GM12878 (cell line): ENCODE results near the gene TACR1. TPM values are rescaled to one million over a fixed set of nuclear protein-coding genes. Genes with fewer than 3 reads are reported as not detected.

Experiments
- ATAC-seq: fragments of 200-7000 bp; cut with Tn5 transposase; 3 replicates; pipeline ENCODE4 v1.9.1; 2020; ENCODE audit warnings: mild to moderate bottlenecking, moderate library complexity
- BruUV-seq: library from RNA; stranded (reverse); fragments of 400-500 nt; replicated peaks from 2 replicates; lab custom pipeline; 2021; lab: Mats Ljungman, UMichigan
- CTCF ChIA-PET: fragments of 300-600 bp; sonication (Branson Sonifier 250); formaldehyde crosslinking; extraction: SDS; loops from one replicate; lab custom pipeline; 2021; ENCODE audit warnings: inconsistent platforms; lab: Yijun Ruan, JAX
- POLR2A ChIA-PET: fragments of 350-600 bp; formaldehyde crosslinking; extraction: SDS; loops from one replicate; lab custom pipeline; 2021; ENCODE audit warnings: inconsistent platforms; lab: Charles Lee
- RAD21 ChIA-PET: fragments of 300-600 bp; sonication (Branson Sonifier 250); formaldehyde crosslinking; loops from one replicate; lab custom pipeline; 2023; ENCODE audit warnings: antibody characterized with exemption; ENCODE audit not compliant: unreplicated experiment; lab: Charles Lee
- SMC1A ChIA-PET: fragments of 300-600 bp; sonication (Branson Sonifier 250); formaldehyde crosslinking; loops from one replicate; lab custom pipeline; 2023; ENCODE audit not compliant: unreplicated experiment, uncharacterized antibody; lab: Charles Lee
- DNase-seq: peaks from one replicate; pipeline ENCODE4 v3.0.0-alpha.2; 2011; ENCODE audit warnings: low read depth, low spot score
- FAIRE-seq: peaks from 3 replicates; lab custom pipeline; 2011; peaks lifted over from hg19 to GRCh38; lab: Jason Lieb, UNC
- H2AFZ ChIP-seq: 2 replicates; pipeline ENCODE4 v1.6.0; 2011; ENCODE audit warnings: low read depth, low read length, control low read depth; ENCODE audit not compliant: control insufficient read depth
- H3K27ac ChIP-seq: 2 replicates; pipeline ENCODE4 v1.5.1; 2011; ENCODE audit warnings: control low read depth; ENCODE audit not compliant: control insufficient read depth, insufficient read depth
- H3K27me3 ChIP-seq, 2 experiments: replicated peaks in 1 of 2; 2 replicates each; pipeline versions ENCODE4 v1.6.0 to v1.6.1; 2011; ENCODE audit warnings: low read length in 1 of 2; ENCODE audit not compliant: control insufficient read depth in 2 of 2, insufficient read depth in 2 of 2
- H3K36me3 ChIP-seq, 2 experiments: 2 replicates each; pipeline ENCODE4 v1.5.1; 2011; ENCODE audit warnings: low read length in 1 of 2; ENCODE audit not compliant: control insufficient read depth in 2 of 2, insufficient read depth in 2 of 2
- H3K4me1 ChIP-seq: 2 replicates; pipeline ENCODE4 v1.6.1; 2011; ENCODE audit warnings: mild to moderate bottlenecking, low read length, moderate library complexity, mixed read lengths; ENCODE audit not compliant: control insufficient read depth, insufficient read depth
- H3K4me2 ChIP-seq: 2 replicates; pipeline ENCODE4 v1.6.0; 2011; ENCODE audit warnings: control low read depth; ENCODE audit not compliant: control insufficient read depth, insufficient read depth
- H3K4me3 ChIP-seq: fragments of 200-600 bp; sonication (generic); 2 replicates; pipeline ENCODE4 v1.5.1; 2016
- H3K79me2 ChIP-seq: 2 replicates; pipeline ENCODE4 v1.6.0; 2011; ENCODE audit warnings: low read length; ENCODE audit not compliant: control insufficient read depth, insufficient read depth
- H3K9ac ChIP-seq: 2 replicates; pipeline ENCODE4 v1.8.0; 2011; ENCODE audit warnings: low read length, control low read depth, mixed read lengths; ENCODE audit not compliant: control insufficient read depth, insufficient read depth
- H3K9me3 ChIP-seq: replicated peaks from 3 replicates; pipeline ENCODE4 v1.5.1; 2011; ENCODE audit warnings: mild to moderate bottlenecking, low read length; ENCODE audit not compliant: control insufficient read depth, insufficient read depth
- H4K20me1 ChIP-seq: 2 replicates; pipeline ENCODE4 v1.6.0; 2011; ENCODE audit not compliant: control insufficient read depth, insufficient read depth
- BHLHE40 ChIP-seq, 2 experiments: fragments of 450-650 bp in 1 of 2; IDR thresholded peaks; 2 replicates each; pipeline ENCODE4 v1.6.1; 2011 to 2017; ENCODE audit warnings: low read depth in 2 of 2, borderline replicate concordance in 1 of 2, improper control_type of control experiment in 1 of 2, low read length in 1 of 2, mild to moderate bottlenecking in 1 of 2
- CHD1 ChIP-seq: IDR thresholded peaks from 2 replicates; pipeline ENCODE4 v1.6.1; 2012; ENCODE audit warnings: low read depth, low read length, improper control_type of control experiment
- IKZF2 ChIP-seq, 2 experiments: fragments of 450-650 bp; IDR thresholded peaks; 2 replicates each; pipeline ENCODE4 v1.6.1; 2017; ENCODE audit warnings: mild to moderate bottlenecking in 2 of 2, moderate library complexity in 2 of 2
- RAD51 ChIP-seq: fragments of 450-650 bp; IDR thresholded peaks from 2 replicates; pipeline ENCODE4 v1.6.1; 2016; ENCODE audit warnings: moderate library complexity, mild to moderate bottlenecking, inconsistent platforms
- RELA ChIP-seq: fragments of 450-650 bp; IDR thresholded peaks from 2 replicates; pipeline ENCODE4 v1.8.0; 2014; ENCODE audit warnings: borderline replicate concordance; ENCODE audit not compliant: partially characterized antibody
- SIX5 ChIP-seq: IDR thresholded peaks from 2 replicates; pipeline ENCODE4 v1.6.1; 2011; ENCODE audit warnings: mild to moderate bottlenecking, low read depth, low read length, moderate library complexity; ENCODE audit not compliant: severe bottlenecking
- WGBS: methylation state at CpG from one replicate; pipeline ENCODE4 v1.1.6; 2016; ENCODE audit warnings: low lambda C conversion rate; ENCODE audit not compliant: insufficient replicate concordance, insufficient coverage; ENCODE audit errors: missing lambda C conversion rate; 5-methylcytosine and 5-hydroxymethylcytosine counted together
- in situ Hi-C: fragments of 300-500 bp; cut with MboI; formaldehyde crosslinking; loops from 9 replicates; pipeline ENCODE4 v1.14.3; 2018; ENCODE audit warnings: mixed read lengths
- intact Hi-C: fragments of 100-400 bp; cut with micrococcal nuclease; formaldehyde crosslinking; loops from one replicate; pipeline ENCODE4 v1.14.2; 2022; ENCODE audit not compliant: unreplicated experiment
- polyA plus RNA-seq, 11 experiments: library from polyadenylated mRNA; depleted of rRNA in 4 of 11; unstranded in 6 of 11; stranded (reverse) in 5 of 11; fragments of >200 nt; fragmentation: Nextera tagmentation in 4 of 11; fragmentation: Illumina TruSeq in 1 of 11; extraction: Ambion mirVana in 4 of 11; extraction: Trizol in 1 of 11; gene quantifications; 1 replicate in 1 of 11; 2 replicates in 10 of 11; pipeline versions ENCODE4 v1.2.1 to v1.2.3, GENCODE V29; 2011 to 2016; ENCODE audit warnings: inconsistent platforms in 2 of 11, missing spikeins in 2 of 11, low read depth in 1 of 11
- total RNA-seq, 4 experiments: library from RNA; depleted of rRNA in 3 of 4; stranded (reverse); fragments of >200 nt in 3 of 4; fragmentation: Illumina TruSeq in 1 of 4; extraction: Trizol in 1 of 4; gene quantifications; 2 replicates each; pipeline versions ENCODE4 v1.2.1 to v1.2.3, GENCODE V29; 2013 to 2021

TACR1 gene
- total and polyA plus RNA-seq, 10 of the 15 experiments (the other 5 are each of a cell fraction or from before 2014, with no cell fraction given) = 0.04 to 1.4 (median 0.15) TPM

DNA sequence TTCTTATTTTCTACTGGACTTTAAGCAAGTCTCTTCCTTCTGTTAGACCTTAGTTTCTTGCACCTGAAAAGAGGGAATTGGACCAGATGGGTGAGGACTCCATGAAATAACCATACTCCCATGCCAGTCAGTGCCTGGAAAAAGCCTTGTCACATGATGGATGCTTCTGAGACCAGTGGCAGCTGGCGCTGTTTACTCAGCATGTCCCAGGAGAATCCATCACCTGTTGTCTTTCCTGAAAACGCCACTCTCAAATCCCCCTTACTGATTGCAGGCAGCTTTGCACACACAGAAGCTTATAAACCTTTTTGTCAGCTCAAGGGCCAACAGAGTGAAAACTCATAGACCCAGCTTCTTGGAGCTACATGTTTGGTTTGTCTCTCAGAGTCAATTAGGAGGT is 123.2 kb downstream of the TACR1 start:
- no peak for DNase-seq
- H3K36me3 ChIP-seq = no peaks in the 10 kb centered on the region
- 0 out of 4 replicates have a peak, but pooled peaks of 1 of the 2 experiments have one; percentile 8 for TF ChIP-seq IKZF2 (IDR thresholded peaks at IDR 0.05)
- no peak for TF ChIP-seq RAD51
- no peak for TF ChIP-seq CHD1
- TF ChIP-seq BHLHE40 (IDR thresholded peaks at IDR 0.05; ENCODE audit: borderline replicate concordance in 1 of 2, low read depth in 2 of 2, low read length in 1 of 2) = no peak
- no peak for TF ChIP-seq SIX5
- no peak for TF ChIP-seq RELA
- TF ChIP-seq, all 136 proteins: peak for 1
- Histone ChIP-seq H2AFZ (no peak overlapping the region), H4K20me1 (no peaks in the 10 kb centered on the region), H3K4me1 (peaks cover 8% of the 10 kb centered on the region), H3K4me3 (no peak overlapping the region), H3K27ac (no peak overlapping the region), H3K27me3 (no peaks in the 10 kb centered on the region), H3K4me2 (no peak overlapping the region), H3K9ac (no peak overlapping the region), H3K9me3 (no peaks in the 10 kb centered on the region), H3K79me2 (no peaks in the 10 kb centered on the region)
- POLR2A ChIA-PET = interaction anchor here (0.8 to 1.2 kb wide), 3 partner anchors 13 to 630 kb away, joined by 3 to 5 read pairs (median 3); no protein-coding TSS in a partner anchor
- BruUV-seq = no TSS peak
- CTCF ChIA-PET = interaction anchor here (0.7 to 6.3 kb wide), 10 partner anchors 10 to 552 kb away, joined by 3 to 95 read pairs (median 6); no protein-coding TSS in a partner anchor
- in situ Hi-C loops (no loop called here), intact Hi-C loops (no loop called here)
- SMC1A ChIA-PET = interaction anchor here (0.6 to 6.3 kb wide), 8 partner anchors 11 to 356 kb away, joined by 3 to 39 read pairs (median 12); no protein-coding TSS in a partner anchor
- no peak for FAIRE-seq
- RAD21 ChIA-PET = interaction anchor here (1.4 to 5.7 kb wide), 3 partner anchors 20 to 390 kb away, joined by 3 to 50 read pairs (median 11); no protein-coding TSS in a partner anchor
- WGBS = 57% methylated on average over 2 of the region's 2 CpGs
- ATAC-seq = no peak
